ENCODE measurements around the gene PYROXD2.
A peak's percentile ranks its signal among the peaks of the same experiment; 100 is the strongest.
"Not testable (repeated sequence)": the region's sequence is repeated elsewhere in the genome, so short reads cannot be mapped to it uniquely, and the experiment has no call there.

The PYROXD2 gene

DNA sequence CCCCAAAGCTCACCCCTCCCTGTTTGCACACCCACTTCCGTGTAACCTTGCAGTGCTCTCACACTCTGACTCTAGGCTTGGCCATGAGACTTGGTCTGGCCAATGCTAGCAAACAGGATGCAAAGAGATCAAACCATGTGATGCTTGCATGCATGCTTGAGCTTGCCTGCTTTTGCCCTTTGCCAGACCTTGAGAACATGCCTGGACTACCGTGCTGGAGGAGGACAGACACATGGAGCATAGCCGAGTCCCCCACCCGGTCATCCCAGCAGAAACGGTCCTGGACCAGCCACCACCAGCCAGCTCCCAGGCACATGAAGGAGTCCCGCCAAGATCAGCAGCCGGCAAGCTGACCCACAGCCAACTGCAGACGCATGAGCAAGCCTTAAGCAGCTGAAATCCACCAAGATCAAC is 23.4 kb downstream of the PYROXD2 start:
- no peak for DNase-seq (ENCODE audit: low read depth)
- TF ChIP-seq, protein P1, sequence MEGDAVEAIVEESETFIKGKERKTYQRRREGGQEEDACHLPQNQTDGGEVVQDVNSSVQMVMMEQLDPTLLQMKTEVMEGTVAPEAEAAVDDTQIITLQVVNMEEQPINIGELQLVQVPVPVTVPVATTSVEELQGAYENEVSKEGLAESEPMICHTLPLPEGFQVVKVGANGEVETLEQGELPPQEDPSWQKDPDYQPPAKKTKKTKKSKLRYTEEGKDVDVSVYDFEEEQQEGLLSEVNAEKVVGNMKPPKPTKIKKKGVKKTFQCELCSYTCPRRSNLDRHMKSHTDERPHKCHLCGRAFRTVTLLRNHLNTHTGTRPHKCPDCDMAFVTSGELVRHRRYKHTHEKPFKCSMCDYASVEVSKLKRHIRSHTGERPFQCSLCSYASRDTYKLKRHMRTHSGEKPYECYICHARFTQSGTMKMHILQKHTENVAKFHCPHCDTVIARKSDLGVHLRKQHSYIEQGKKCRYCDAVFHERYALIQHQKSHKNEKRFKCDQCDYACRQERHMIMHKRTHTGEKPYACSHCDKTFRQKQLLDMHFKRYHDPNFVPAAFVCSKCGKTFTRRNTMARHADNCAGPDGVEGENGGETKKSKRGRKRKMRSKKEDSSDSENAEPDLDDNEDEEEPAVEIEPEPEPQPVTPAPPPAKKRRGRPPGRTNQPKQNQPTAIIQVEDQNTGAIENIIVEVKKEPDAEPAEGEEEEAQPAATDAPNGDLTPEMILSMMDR (conservative IDR thresholded peaks at IDR 0.05; ENCODE audit: low read depth, low read length), result no peak
- no peak overlapping the region for H3K4me3 ChIP-seq (ENCODE audit: low read length)

DNA sequence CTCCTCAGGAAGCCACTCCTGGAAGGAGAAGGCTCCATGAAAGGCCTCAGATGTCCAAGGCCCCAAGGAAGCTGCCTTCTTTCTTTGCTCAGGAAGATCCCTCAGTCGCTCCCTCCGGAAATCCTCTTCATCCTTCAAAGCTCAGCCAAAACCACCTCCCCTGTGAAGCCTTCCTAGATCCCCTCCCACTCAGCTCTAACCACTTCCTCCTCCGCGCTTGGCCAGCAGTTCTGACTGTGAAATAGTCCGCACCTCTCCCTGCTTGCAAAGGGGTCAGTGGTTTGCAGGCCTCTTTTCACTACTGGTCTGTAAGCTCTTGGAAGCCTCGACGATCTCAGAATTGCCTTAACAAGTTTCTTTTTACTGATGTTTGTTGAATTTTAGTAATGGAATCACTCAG is 23.9 kb downstream of the PYROXD2 start:
- H3K4me3 ChIP-seq (ENCODE audit: low read length), result no peak overlapping the region
- DNase-seq (ENCODE audit: low read depth), result no peak
- TF ChIP-seq, protein P1 (conservative IDR thresholded peaks at IDR 0.05; ENCODE audit: low read depth, low read length), result no peak

DNA sequence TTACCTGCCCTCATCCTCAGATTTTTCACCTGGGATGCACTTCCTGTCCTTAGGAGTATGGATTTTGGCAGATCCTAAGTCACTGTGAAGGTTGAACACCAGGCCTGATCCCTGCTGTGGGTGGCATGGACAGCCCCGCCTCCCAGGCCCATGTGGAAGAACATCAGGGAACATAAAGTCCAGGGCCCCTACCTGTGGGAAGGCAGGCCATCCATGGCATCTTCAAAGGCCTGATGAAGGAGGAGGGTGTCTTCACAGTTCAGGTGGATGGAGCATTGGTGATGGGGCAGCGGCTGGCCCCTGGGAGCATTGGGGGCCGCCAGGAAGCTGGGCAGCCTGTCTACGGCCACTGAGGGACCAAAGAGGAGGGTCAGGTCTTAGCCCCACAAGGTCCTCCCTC is 24.6 kb downstream of the PYROXD2 start:
- H3K4me3 ChIP-seq (ENCODE audit: low read length), result no peak overlapping the region
- no peak for DNase-seq (ENCODE audit: low read depth)
- TF ChIP-seq, protein P1 (conservative IDR thresholded peaks at IDR 0.05; ENCODE audit: low read depth, low read length), result no peak

DNA sequence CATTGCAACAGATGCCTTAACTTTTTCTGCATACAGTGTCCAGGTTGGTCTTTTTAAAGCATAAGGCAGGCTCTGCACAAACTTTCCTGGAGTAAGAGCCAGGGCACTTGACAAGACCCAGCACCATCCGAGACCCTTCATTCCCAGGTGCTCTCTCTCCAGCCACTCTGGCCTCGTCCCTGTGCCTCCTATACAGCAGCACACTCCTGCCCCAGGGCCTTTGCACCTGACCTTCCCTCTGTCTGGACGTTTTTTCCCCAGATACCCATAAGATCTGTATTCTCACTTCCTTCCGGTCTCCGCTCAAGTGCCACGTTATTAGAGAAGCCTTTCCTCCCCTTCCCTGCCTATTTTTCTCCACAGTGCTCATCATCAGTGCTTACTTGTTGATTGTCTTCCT is 25.6 kb downstream of the PYROXD2 start:
- H3K4me3 ChIP-seq (ENCODE audit: low read length), result no peak overlapping the region
- no peak for DNase-seq (ENCODE audit: low read depth)
- TF ChIP-seq, protein P1 (conservative IDR thresholded peaks at IDR 0.05; ENCODE audit: low read depth, low read length), result no peak

DNA sequence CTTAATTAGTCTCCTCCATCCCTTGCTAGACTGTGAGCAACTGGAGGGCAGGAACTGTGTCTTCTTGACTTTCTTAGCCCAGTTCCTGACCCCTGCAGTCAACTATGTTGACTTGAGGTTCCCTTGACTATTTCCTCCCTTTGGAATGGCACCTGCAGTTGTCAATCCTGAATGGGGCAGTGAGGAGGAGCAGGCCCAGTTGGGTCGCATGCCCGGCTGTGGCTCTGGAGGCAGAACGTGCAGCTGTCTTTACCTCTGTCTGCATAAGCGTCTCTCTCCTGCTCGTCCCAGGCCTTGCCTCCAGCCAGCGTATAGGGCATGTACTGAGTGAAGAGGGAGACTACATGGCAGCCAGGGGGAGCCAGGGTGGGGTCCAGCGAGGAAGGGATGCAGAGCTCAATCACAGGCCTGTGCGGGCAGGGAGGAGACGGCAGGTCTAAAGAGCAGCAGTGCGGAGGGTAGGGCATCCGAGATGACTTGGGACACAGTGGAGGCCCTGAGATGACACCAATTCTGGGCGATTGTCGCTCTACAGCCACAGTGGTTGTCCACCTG is 26.8 kb downstream of the PYROXD2 start:
- no peak for DNase-seq (ENCODE audit: low read depth)
- no peak overlapping the region for H3K4me3 ChIP-seq (ENCODE audit: low read length)
- TF ChIP-seq, protein P1 (conservative IDR thresholded peaks at IDR 0.05; ENCODE audit: low read depth, low read length), result no peak

DNA sequence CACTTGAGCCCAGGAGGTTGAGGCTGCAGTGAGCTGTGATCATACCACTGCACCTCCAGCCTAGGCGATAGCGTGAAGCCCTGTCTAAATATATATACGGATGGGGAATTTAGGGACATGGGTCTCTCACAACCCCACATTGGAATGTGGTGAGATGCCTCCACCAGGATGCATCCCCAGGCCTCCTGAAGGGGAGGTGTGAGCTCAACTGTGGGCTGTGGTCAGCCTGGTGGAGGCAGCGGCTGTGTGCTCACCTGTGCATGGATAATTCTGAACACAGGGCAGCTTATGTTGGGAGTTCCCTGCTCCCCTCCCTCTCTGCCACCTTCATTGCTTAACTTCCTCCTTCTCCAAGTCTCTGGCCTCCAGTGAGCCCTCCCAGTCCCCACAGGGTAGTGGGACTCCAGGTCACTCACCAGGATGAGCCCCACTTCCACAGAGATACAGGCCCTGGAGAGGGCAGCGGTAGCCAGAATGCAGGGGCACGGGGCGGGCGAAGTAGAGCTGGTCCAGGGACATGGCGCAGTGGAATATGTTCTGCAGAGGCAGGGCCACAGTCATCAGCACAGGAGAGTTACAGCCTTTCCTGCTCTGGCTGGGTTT is 30.4 kb downstream of the PYROXD2 start:
- no peak for DNase-seq (ENCODE audit: low read depth)
- no peak overlapping the region for H3K4me3 ChIP-seq (ENCODE audit: low read length)
- TF ChIP-seq, protein P1 (conservative IDR thresholded peaks at IDR 0.05; ENCODE audit: low read depth, low read length), result no peak

DNA sequence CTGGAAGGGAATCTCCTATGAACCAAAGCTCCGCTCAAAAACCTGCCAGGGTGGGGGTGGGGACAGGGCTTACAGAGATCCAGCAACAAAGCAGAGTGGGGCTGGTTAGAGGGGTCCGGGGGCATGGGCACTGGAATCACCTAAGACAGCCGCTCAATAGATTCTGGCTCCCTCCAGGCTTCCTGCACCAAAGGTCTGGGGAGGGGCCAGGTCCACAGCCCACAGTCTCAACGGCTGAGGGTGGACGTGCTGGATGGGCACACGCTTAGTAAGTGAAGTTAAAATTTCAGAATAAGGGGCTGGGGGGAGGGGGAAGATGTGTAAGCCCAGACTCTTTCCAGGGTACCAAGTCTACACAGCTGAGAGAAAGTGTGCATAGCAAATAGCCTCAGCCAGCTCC is 31.1 kb downstream of the PYROXD2 start:
- TF ChIP-seq, protein P1 (conservative IDR thresholded peaks at IDR 0.05; ENCODE audit: low read depth, low read length), result no peak
- no peak overlapping the region for H3K4me3 ChIP-seq (ENCODE audit: low read length)
- no peak for DNase-seq (ENCODE audit: low read depth)

DNA sequence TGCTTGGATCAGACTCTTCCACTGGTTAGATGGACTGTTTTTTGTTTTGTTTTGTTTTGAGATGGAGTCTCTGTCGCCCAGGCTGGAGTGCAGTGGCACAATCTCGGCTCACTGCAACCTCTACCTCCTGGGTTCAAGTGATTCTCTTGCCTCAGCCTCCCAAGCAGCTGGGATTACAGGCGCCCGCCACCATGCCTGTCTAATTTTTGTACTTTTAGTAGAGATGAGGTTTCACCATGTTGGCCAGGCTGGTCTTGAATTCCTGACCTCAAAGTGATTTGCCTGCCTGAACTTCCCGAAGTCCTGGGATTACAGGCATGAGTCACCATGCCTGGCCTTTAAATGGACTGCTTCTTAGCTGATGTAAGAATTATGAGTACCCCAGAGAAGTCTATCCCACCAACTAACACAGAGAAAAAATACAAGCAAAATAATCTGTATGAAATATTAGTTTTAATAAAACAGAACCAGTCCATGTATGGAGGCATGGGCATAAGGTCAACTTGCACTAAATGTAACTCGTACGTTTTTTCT is 31.8 kb downstream of the PYROXD2 start:
- peak; percentile 62 for DNase-seq (ENCODE audit: low read depth)
- H3K4me3 ChIP-seq (ENCODE audit: low read length), result not testable (repeated sequence)

All from retinal pigment epithelial cell (primary cell).